ENCODE data around the gene TBC1D7.

The TBC1D7 gene

GRCh38 chr6:13289789-13290318, 38.5 kb downstream of the TBC1D7 start:
- TF ChIP-seq ZBTB7A (IDR thresholded peaks at IDR 0.05; ENCODE audit: low read depth) = no peak
- TF ChIP-seq, protein P1, sequence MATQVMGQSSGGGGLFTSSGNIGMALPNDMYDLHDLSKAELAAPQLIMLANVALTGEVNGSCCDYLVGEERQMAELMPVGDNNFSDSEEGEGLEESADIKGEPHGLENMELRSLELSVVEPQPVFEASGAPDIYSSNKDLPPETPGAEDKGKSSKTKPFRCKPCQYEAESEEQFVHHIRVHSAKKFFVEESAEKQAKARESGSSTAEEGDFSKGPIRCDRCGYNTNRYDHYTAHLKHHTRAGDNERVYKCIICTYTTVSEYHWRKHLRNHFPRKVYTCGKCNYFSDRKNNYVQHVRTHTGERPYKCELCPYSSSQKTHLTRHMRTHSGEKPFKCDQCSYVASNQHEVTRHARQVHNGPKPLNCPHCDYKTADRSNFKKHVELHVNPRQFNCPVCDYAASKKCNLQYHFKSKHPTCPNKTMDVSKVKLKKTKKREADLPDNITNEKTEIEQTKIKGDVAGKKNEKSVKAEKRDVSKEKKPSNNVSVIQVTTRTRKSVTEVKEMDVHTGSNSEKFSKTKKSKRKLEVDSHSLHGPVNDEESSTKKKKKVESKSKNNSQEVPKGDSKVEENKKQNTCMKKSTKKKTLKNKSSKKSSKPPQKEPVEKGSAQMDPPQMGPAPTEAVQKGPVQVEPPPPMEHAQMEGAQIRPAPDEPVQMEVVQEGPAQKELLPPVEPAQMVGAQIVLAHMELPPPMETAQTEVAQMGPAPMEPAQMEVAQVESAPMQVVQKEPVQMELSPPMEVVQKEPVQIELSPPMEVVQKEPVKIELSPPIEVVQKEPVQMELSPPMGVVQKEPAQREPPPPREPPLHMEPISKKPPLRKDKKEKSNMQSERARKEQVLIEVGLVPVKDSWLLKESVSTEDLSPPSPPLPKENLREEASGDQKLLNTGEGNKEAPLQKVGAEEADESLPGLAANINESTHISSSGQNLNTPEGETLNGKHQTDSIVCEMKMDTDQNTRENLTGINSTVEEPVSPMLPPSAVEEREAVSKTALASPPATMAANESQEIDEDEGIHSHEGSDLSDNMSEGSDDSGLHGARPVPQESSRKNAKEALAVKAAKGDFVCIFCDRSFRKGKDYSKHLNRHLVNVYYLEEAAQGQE (IDR thresholded peaks at IDR 0.05; ENCODE audit: low read depth) = no peak
- no peak for TF ChIP-seq FOXM1 (IDR thresholded peaks at IDR 0.05; ENCODE audit: borderline replicate concordance, low read depth)
- no peak for TF ChIP-seq CEBPB (IDR thresholded peaks at IDR 0.05)
- no peak for TF ChIP-seq EP300 (IDR thresholded peaks at IDR 0.05; ENCODE audit: borderline replicate concordance)
- TF ChIP-seq EGR1 (IDR thresholded peaks at IDR 0.05) = no peak
- no peak for TF ChIP-seq TEAD4 (IDR thresholded peaks at IDR 0.05)
- no peak for TF ChIP-seq CREB1 (IDR thresholded peaks at IDR 0.05; ENCODE audit: low read depth)
- TF ChIP-seq, protein P2, sequence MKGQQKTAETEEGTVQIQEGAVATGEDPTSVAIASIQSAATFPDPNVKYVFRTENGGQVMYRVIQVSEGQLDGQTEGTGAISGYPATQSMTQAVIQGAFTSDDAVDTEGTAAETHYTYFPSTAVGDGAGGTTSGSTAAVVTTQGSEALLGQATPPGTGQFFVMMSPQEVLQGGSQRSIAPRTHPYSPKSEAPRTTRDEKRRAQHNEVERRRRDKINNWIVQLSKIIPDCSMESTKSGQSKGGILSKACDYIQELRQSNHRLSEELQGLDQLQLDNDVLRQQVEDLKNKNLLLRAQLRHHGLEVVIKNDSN (IDR thresholded peaks at IDR 0.05) = no peak
- TF ChIP-seq RAD21 (IDR thresholded peaks at IDR 0.05; ENCODE audit: low read depth) = no peak
- no peak for TF ChIP-seq NFIC (IDR thresholded peaks at IDR 0.05)
- TF ChIP-seq TAF1 (IDR thresholded peaks at IDR 0.05; ENCODE audit: low read depth) = no peak

DNA sequence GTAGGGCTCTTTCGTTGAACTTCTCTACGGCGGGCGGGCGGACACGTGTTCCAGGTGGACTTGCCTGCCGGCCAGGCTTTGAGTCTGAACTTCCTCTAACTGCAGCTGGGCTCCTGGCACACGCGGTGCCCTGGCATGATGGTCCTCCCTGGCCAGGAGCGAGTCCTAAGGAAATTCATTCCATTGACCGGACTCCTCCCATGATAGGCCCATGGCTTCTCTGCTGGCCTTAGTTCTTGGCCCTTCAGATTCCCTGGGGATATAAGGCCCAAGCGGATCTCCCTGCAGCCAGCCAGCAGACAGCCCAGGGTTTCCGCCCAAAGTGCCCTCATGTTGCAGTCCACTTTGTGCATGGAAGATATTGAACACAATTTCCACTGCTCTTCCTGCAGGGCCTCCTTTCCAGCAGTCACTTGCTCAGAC, 39.4 kb downstream of the TBC1D7 start:
- TF ChIP-seq CREB1 (IDR thresholded peaks at IDR 0.05; ENCODE audit: low read depth) (no peak), RAD21 (IDR thresholded peaks at IDR 0.05; ENCODE audit: low read depth) (no peak), FOXM1 (IDR thresholded peaks at IDR 0.05; ENCODE audit: borderline replicate concordance, low read depth) (no peak), CEBPB (IDR thresholded peaks at IDR 0.05) (no peak), TAF1 (IDR thresholded peaks at IDR 0.05; ENCODE audit: low read depth) (no peak), YY1 (IDR thresholded peaks at IDR 0.05; ENCODE audit: low read depth) (no peak), EP300 (IDR thresholded peaks at IDR 0.05; ENCODE audit: borderline replicate concordance) (no peak), EGR1 (IDR thresholded peaks at IDR 0.05) (no peak), NFIC (IDR thresholded peaks at IDR 0.05) (no peak), ZBTB7A (IDR thresholded peaks at IDR 0.05; ENCODE audit: low read depth) (no peak), TCF12 (IDR thresholded peaks at IDR 0.05; ENCODE audit: low read depth) (no peak), TEAD4 (IDR thresholded peaks at IDR 0.05) (no peak)
- TF ChIP-seq, protein P2 (IDR thresholded peaks at IDR 0.05) = no peak
- TF ChIP-seq, protein P3, sequence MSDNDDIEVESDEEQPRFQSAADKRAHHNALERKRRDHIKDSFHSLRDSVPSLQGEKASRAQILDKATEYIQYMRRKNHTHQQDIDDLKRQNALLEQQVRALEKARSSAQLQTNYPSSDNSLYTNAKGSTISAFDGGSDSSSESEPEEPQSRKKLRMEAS (IDR thresholded peaks at IDR 0.05) = no peak
- TF ChIP-seq, protein P1 (IDR thresholded peaks at IDR 0.05; ENCODE audit: low read depth) = no peak

DNA sequence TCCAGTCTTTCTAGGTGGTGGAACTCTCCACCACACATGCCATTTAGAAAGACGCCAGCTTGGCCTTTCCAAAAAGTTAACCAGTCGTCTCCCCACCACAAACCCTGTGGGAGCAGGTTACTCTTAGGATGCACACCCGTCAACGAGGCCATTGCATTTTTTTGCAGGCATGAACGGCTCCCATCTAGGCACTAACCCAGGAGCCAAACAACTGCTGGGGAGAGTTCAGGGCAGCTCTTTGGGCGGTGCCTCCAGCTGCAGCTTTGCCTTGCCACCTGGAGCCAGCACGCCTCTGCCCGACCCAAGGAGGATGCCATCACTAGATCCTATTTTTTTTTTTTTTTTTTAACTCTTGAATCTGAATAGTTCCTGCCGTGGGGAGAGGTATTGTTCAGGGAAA, 39.9 kb downstream of the TBC1D7 start:
- TF ChIP-seq EP300 (IDR thresholded peaks at IDR 0.05; ENCODE audit: borderline replicate concordance) (no peak), EGR1 (IDR thresholded peaks at IDR 0.05) (no peak), ZBTB7A (IDR thresholded peaks at IDR 0.05; ENCODE audit: low read depth) (no peak), CEBPB (IDR thresholded peaks at IDR 0.05) (no peak), YY1 (IDR thresholded peaks at IDR 0.05; ENCODE audit: low read depth) (no peak), RAD21 (IDR thresholded peaks at IDR 0.05; ENCODE audit: low read depth) (no peak)

DNA sequence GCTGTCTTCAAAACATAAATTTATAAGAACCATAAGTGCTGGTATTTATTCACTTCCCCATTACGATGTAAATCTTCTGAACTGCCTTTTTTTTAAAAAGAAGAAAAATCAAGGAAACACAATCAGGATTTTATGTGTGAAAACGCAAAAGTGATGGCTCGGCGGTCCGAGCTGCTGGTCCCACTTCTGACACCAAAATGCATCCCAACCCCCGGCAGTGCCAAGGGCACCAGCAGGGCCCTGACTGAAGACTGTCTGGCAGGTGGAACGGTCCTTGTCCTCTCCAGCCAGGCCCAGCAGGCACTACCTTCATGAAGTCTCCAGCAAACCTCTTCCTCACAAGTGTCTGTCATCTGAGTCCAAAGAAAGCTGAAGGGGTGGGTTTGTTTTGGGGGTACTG, 41.2 kb downstream of the TBC1D7 start:
- TF ChIP-seq, protein P2 (IDR thresholded peaks at IDR 0.05) = no peak
- TF ChIP-seq NFIC (IDR thresholded peaks at IDR 0.05) = no peak
- TF ChIP-seq FOXM1 (IDR thresholded peaks at IDR 0.05; ENCODE audit: borderline replicate concordance, low read depth) = no peak
- no peak for TF ChIP-seq TEAD4 (IDR thresholded peaks at IDR 0.05)

GRCh38 chr6:13286181-13286580, 42.2 kb downstream of the TBC1D7 start:
- no peak for TF ChIP-seq CREB1 (IDR thresholded peaks at IDR 0.05; ENCODE audit: low read depth)
- TF ChIP-seq FOXM1 (IDR thresholded peaks at IDR 0.05; ENCODE audit: borderline replicate concordance, low read depth) = no peak
- no peak for TF ChIP-seq TAF1 (IDR thresholded peaks at IDR 0.05; ENCODE audit: low read depth)
- TF ChIP-seq, protein P2 (IDR thresholded peaks at IDR 0.05) = no peak
- TF ChIP-seq, protein P1 (IDR thresholded peaks at IDR 0.05; ENCODE audit: low read depth) = no peak
- no peak for TF ChIP-seq TEAD4 (IDR thresholded peaks at IDR 0.05)
- TF ChIP-seq NFIC (IDR thresholded peaks at IDR 0.05) = no peak
- TF ChIP-seq EP300 (IDR thresholded peaks at IDR 0.05; ENCODE audit: borderline replicate concordance) = no peak
- TF ChIP-seq YY1 (IDR thresholded peaks at IDR 0.05; ENCODE audit: low read depth) = no peak
- TF ChIP-seq ZBTB7A (IDR thresholded peaks at IDR 0.05; ENCODE audit: low read depth) = no peak
- TF ChIP-seq CEBPB (IDR thresholded peaks at IDR 0.05) = no peak
- no peak for TF ChIP-seq TCF12 (IDR thresholded peaks at IDR 0.05; ENCODE audit: low read depth)
- TF ChIP-seq EGR1 (IDR thresholded peaks at IDR 0.05) = no peak
